Cardiac fibroblast (primary cell): ENCODE data around the gene REM1.

Experiments
- DNase-seq, 2 donors: peaks; one replicate each; pipeline versions ENCODE4 v3.0.0 to v3.0.0-alpha.2; 2010; ENCODE audit warnings: low read depth in 2 of 2
- H3K4me3 ChIP-seq, 2 donors: replicated peaks in 1 of 2; 1 replicate in 1 of 2; 2 replicates in 1 of 2; pipeline ENCODE4 v1.5.1; 2011; ENCODE audit warnings: low read depth in 2 of 2, low read length in 2 of 2, mild to moderate bottlenecking in 2 of 2, moderate library complexity in 1 of 2
- TF ChIP-seq, protein P1 (sequence below): IDR thresholded peaks from one replicate; pipeline ENCODE4 v1.5.1; 2011; ENCODE audit warnings: low read depth, mild to moderate bottlenecking, low read length, inconsistent platforms

Gene REM1

DNA sequence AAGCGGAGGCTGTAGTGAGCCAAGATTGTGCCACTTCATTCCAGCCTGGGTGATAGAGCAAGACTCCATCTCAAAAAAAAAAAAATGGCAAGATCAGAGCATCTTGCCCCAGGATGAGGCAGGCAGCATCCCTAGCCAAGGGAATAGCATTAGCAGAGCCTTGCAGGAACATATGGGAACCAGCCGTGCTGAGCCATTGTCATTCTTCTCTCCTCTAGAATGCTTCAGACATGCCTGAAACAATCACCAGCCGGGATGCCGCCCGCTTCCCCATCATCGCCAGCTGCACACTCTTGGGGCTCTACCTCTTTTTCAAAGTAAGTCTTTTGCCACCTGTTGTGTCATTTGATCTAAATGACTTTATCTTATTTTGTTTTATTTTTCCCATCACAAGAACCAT lies 52.2 kb downstream of the REM1 start:
- TF ChIP-seq, protein P1, sequence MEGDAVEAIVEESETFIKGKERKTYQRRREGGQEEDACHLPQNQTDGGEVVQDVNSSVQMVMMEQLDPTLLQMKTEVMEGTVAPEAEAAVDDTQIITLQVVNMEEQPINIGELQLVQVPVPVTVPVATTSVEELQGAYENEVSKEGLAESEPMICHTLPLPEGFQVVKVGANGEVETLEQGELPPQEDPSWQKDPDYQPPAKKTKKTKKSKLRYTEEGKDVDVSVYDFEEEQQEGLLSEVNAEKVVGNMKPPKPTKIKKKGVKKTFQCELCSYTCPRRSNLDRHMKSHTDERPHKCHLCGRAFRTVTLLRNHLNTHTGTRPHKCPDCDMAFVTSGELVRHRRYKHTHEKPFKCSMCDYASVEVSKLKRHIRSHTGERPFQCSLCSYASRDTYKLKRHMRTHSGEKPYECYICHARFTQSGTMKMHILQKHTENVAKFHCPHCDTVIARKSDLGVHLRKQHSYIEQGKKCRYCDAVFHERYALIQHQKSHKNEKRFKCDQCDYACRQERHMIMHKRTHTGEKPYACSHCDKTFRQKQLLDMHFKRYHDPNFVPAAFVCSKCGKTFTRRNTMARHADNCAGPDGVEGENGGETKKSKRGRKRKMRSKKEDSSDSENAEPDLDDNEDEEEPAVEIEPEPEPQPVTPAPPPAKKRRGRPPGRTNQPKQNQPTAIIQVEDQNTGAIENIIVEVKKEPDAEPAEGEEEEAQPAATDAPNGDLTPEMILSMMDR: no peak
- no peak for DNase-seq
- H3K4me3 ChIP-seq: no peak overlapping the region
